ENCODE results near the gene ERBB4. TPM values are rescaled to one million over a fixed set of nuclear protein-coding genes. Genes with fewer than 3 reads are reported as not detected.

Gene ERBB4
- polyA plus RNA-seq, 2 of the 4 experiments (the other 2 are of a cell fraction), result not detected

GRCh38 chr2:211494536-211494935 lies 1044.1 kb downstream of the ERBB4 start:
- no peak for ATAC-seq
- ChIA-PET POLR2A (no interaction called here), CTCF (no interaction called here)
- no peak for DNase-seq (ENCODE audit: low read depth in 1 of 2, low spot score in 1 of 2)
- Histone ChIP-seq H3K4me2 (no peak overlapping the region), H3K27ac (no peak overlapping the region), H3K4me3 (no peak overlapping the region), H3K9me3 (no peaks in the 10 kb centered on the region), H3K4me1 (no peaks in the 10 kb centered on the region)
- 16% methylated on average over 3 of the region's 3 CpGs for WGBS (ENCODE audit: missing lambda C conversion rate)
- TF ChIP-seq MAZ (IDR thresholded peaks at IDR 0.05; ENCODE audit: borderline replicate concordance, low read depth, low read length) (no peak), RAD21 (conservative IDR thresholded peaks at IDR 0.05 in 1 of 2, IDR thresholded peaks at IDR 0.05 in 1 of 2) (no peak), EHF (CRISPR knock-in tag; IDR thresholded peaks at IDR 0.05) (no peak), CHD4 (IDR thresholded peaks at IDR 0.05; ENCODE audit: borderline replicate concordance) (no peak), JUN (IDR thresholded peaks at IDR 0.05) (no peak), POLR2AphosphoS2 (conservative IDR thresholded peaks at IDR 0.05; ENCODE audit: low read length) (no peak), ELK1 (IDR thresholded peaks at IDR 0.05; ENCODE audit: low read depth, low read length) (no peak), RFX5 (IDR thresholded peaks at IDR 0.05) (no peak), FOSB (CRISPR knock-in tag; IDR thresholded peaks at IDR 0.05) (no peak), CBX2 (IDR thresholded peaks at IDR 0.05; ENCODE audit: borderline replicate concordance, low read depth) (no peak), HEYL (CRISPR knock-in tag; IDR thresholded peaks at IDR 0.05) (no peak), HMGXB4 (CRISPR knock-in tag; IDR thresholded peaks at IDR 0.05; ENCODE audit: borderline replicate concordance) (no peak), FOSL2 (IDR thresholded peaks at IDR 0.05) (no peak), FOSL2 (CRISPR knock-in tag; IDR thresholded peaks at IDR 0.05) (no peak), HES2 (IDR thresholded peaks at IDR 0.05) (no peak), ZSCAN20 (CRISPR knock-in tag; IDR thresholded peaks at IDR 0.05) (no peak), ESRRA (IDR thresholded peaks at IDR 0.05; ENCODE audit: borderline replicate concordance, low read length) (no peak), SMC3 (IDR thresholded peaks at IDR 0.05) (no peak), MAX (IDR thresholded peaks at IDR 0.05) (no peak), CTCF (IDR thresholded peaks at IDR 0.05) (no peak)
- no peak for FAIRE-seq

- Histone ChIP-seq H3K4me1 (no peaks in the 10 kb centered on the region), H3K27ac (no peak overlapping the region), H3K9me3 (no peaks in the 10 kb centered on the region), H3K4me2 (no peak overlapping the region), H3K4me3 (no peak overlapping the region)
- ChIA-PET POLR2A (no interaction called here), CTCF (no interaction called here)
- DNase-seq (ENCODE audit: low read depth in 1 of 2, low spot score in 1 of 2) (no peak), FAIRE-seq (no peak), ATAC-seq (no peak)
- 73% methylated on average over 8 of the region's 8 CpGs for WGBS (ENCODE audit: missing lambda C conversion rate)
- TF ChIP-seq KDM1A (IDR thresholded peaks at IDR 0.05; ENCODE audit: low read depth) (no peak), HOXA7 (CRISPR knock-in tag; IDR thresholded peaks at IDR 0.05) (no peak), E2F6 (IDR thresholded peaks at IDR 0.05; ENCODE audit: borderline replicate concordance, low read depth) (no peak), CBX8 (IDR thresholded peaks at IDR 0.05) (no peak), PBX3 (IDR thresholded peaks at IDR 0.05) (no peak), KDM5A (IDR thresholded peaks at IDR 0.05) (no peak), PHF8 (IDR thresholded peaks at IDR 0.05; ENCODE audit: borderline replicate concordance, low read depth) (no peak), MAZ (IDR thresholded peaks at IDR 0.05; ENCODE audit: borderline replicate concordance, low read depth, low read length) (no peak), JUNB (IDR thresholded peaks at IDR 0.05) (no peak), ATOH8 (CRISPR knock-in tag; IDR thresholded peaks at IDR 0.05; ENCODE audit: low read depth) (no peak), POLR2AphosphoS2 (conservative IDR thresholded peaks at IDR 0.05; ENCODE audit: low read length) (no peak), SREBF2 (IDR thresholded peaks at IDR 0.05) (no peak), RNF2 (IDR thresholded peaks at IDR 0.05; ENCODE audit: borderline replicate concordance, low read depth) (no peak), RCOR1 (IDR thresholded peaks at IDR 0.05; ENCODE audit: low read depth, low read length) (no peak), FOXS1 (CRISPR knock-in tag; IDR thresholded peaks at IDR 0.05) (no peak), ESRRA (IDR thresholded peaks at IDR 0.05; ENCODE audit: borderline replicate concordance, low read length) (no peak)
These were observed 1044.5 kb downstream of the ERBB4 start for GRCh38 chr2:211494085-211494484.
